ENCODE data around the gene EFHC1.

Gene EFHC1

GRCh38 chr6:52570291-52570700 is 150.2 kb downstream of the EFHC1 start:
- peak overlapping the region; percentile 38 for H2BK120ac ChIP-seq (ENCODE audit: low read depth, low read length)
- WGBS (ENCODE audit: extremely low coverage, insufficient coverage, low lambda C conversion rate) = no CpG with 5 or more reads among the region's 8 CpGs
- H3K4me3 ChIP-seq (ENCODE audit: low read length) = no peak overlapping the region
- H3K36me3 ChIP-seq (ENCODE audit: control insufficient read depth, insufficient read depth, low read length) = no peaks in the 10 kb centered on the region
- no peaks in the 10 kb centered on the region for H3K27me3 ChIP-seq (ENCODE audit: insufficient read depth, low read length, poor library complexity)
- peaks cover 92% of the 10 kb centered on the region for H3K79me2 ChIP-seq (ENCODE audit: control insufficient read depth, insufficient read depth, low read length)
- H3K56ac ChIP-seq (ENCODE audit: low read length) = no peak overlapping the region
- H3K4me1 ChIP-seq (ENCODE audit: control insufficient read depth, low read depth, low read length) = peaks cover 57% of the 10 kb centered on the region
- DNase-seq = no peak
- peaks cover 52% of the 10 kb centered on the region for H3K79me1 ChIP-seq (ENCODE audit: low read length)
- H2BK15ac ChIP-seq (replicated peaks; ENCODE audit: low read depth) = no peak overlapping the region
- H3K18ac ChIP-seq (ENCODE audit: low read length) = peak overlapping the region; percentile 86
- no peak overlapping the region for H4K8ac ChIP-seq (ENCODE audit: low read depth, low read length)
- H4K5ac ChIP-seq (ENCODE audit: low read length) = no peak overlapping the region
- no peak overlapping the region for H3K9ac ChIP-seq (ENCODE audit: low read length)
- peak overlapping the region; percentile 63 for H3K4ac ChIP-seq (ENCODE audit: low read depth, low read length)
- no peak overlapping the region for H2AK5ac ChIP-seq (ENCODE audit: low read length)
- H3K23ac ChIP-seq (ENCODE audit: low read length) = no peak overlapping the region
- H3K4me2 ChIP-seq (ENCODE audit: low read length) = no peak overlapping the region
- peak overlapping the region; percentile 3 for H3K27ac ChIP-seq (ENCODE audit: low read depth, low read length)
- H2BK5ac ChIP-seq (ENCODE audit: low read length) = no peak overlapping the region

DNA sequence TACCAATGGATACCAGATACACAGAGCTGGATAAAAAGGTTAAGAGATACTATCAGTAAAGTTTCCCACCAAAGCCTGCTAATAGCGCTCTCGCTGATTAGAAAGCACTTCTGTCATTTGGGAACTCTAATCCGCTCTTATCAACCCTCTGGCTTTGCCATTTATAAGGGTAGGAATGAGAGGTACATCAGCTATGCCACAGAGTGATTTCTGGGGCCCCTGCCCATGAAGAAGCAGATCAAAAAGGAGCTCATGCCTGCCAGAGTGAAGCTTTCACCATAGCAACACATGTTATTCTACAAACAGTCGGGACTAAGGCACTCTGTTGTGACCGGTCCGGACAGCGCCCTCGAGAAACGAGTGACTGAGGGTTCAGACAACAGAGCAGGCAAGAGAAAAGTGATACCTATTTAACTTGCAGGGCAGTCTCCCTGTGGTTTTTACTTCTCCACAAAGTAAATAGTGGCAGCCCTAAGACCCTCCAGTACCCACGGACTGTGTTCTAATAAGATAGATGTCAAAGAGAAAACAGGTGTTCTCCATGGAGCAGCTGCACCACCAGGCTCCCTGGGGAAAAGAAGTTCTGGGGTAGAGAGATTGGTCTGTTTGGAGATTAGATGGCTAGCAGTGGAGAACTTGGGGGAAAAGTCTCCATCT is 151.1 kb downstream of the EFHC1 start:
- H4K5ac ChIP-seq (ENCODE audit: low read length) = no peak overlapping the region
- H3K27ac ChIP-seq (ENCODE audit: low read depth, low read length) = no peak overlapping the region

GRCh38 chr6:52572536-52572935 is 152.4 kb downstream of the EFHC1 start:
- no peak for DNase-seq
- Histone ChIP-seq H3K4me3 (ENCODE audit: low read length) (no peak overlapping the region), H3K79me1 (ENCODE audit: low read length) (peaks cover 46% of the 10 kb centered on the region), H3K27ac (ENCODE audit: low read depth, low read length) (no peak overlapping the region), H3K18ac (ENCODE audit: low read length) (peak overlapping the region; percentile 13), H3K23ac (ENCODE audit: low read length) (peak overlapping the region; percentile 57), H3K4ac (ENCODE audit: low read depth, low read length) (no peak overlapping the region), H2BK5ac (ENCODE audit: low read length) (no peak overlapping the region), H3K56ac (ENCODE audit: low read length) (no peak overlapping the region), H3K9ac (ENCODE audit: low read length) (no peak overlapping the region), H3K36me3 (ENCODE audit: control insufficient read depth, insufficient read depth, low read length) (no peaks in the 10 kb centered on the region), H3K4me2 (ENCODE audit: low read length) (no peak overlapping the region), H3K79me2 (ENCODE audit: control insufficient read depth, insufficient read depth, low read length) (peaks cover 87% of the 10 kb centered on the region), H3K27me3 (ENCODE audit: insufficient read depth, low read length, poor library complexity) (no peaks in the 10 kb centered on the region), H2AK5ac (ENCODE audit: low read length) (peak overlapping the region; percentile 58), H4K5ac (ENCODE audit: low read length) (no peak overlapping the region), H3K4me1 (ENCODE audit: control insufficient read depth, low read depth, low read length) (peaks cover 49% of the 10 kb centered on the region), H4K8ac (ENCODE audit: low read depth, low read length) (no peak overlapping the region), H2BK120ac (ENCODE audit: low read depth, low read length) (no peak overlapping the region), H2BK15ac (replicated peaks; ENCODE audit: low read depth) (no peak overlapping the region)
- WGBS (ENCODE audit: extremely low coverage, insufficient coverage, low lambda C conversion rate) = no CpG with 5 or more reads among the region's 4 CpGs

More for the DNA sequence above, 151.1 kb downstream of the EFHC1 start:
- H2AK5ac ChIP-seq (ENCODE audit: low read length) = no peak overlapping the region
- H3K4ac ChIP-seq (ENCODE audit: low read depth, low read length) = no peak overlapping the region
- H3K4me1 ChIP-seq (ENCODE audit: control insufficient read depth, low read depth, low read length) = peaks cover 59% of the 10 kb centered on the region
- H3K79me2 ChIP-seq (ENCODE audit: control insufficient read depth, insufficient read depth, low read length) = peaks cover 92% of the 10 kb centered on the region
- no peak overlapping the region for H2BK120ac ChIP-seq (ENCODE audit: low read depth, low read length)
- no peak overlapping the region for H3K18ac ChIP-seq (ENCODE audit: low read length)
- no peaks in the 10 kb centered on the region for H3K36me3 ChIP-seq (ENCODE audit: control insufficient read depth, insufficient read depth, low read length)
- H2BK15ac ChIP-seq (replicated peaks; ENCODE audit: low read depth) = no peak overlapping the region
- WGBS (ENCODE audit: extremely low coverage, insufficient coverage, low lambda C conversion rate) = no CpG with 5 or more reads among the region's 10 CpGs
- no peak overlapping the region for H3K56ac ChIP-seq (ENCODE audit: low read length)
- H3K4me2 ChIP-seq (ENCODE audit: low read length) = no peak overlapping the region
- H3K79me1 ChIP-seq (ENCODE audit: low read length) = peaks cover 51% of the 10 kb centered on the region
- no peak overlapping the region for H2BK5ac ChIP-seq (ENCODE audit: low read length)
- no peaks in the 10 kb centered on the region for H3K27me3 ChIP-seq (ENCODE audit: insufficient read depth, low read length, poor library complexity)
- H4K8ac ChIP-seq (ENCODE audit: low read depth, low read length) = no peak overlapping the region
- no peak overlapping the region for H3K9ac ChIP-seq (ENCODE audit: low read length)
- peak; percentile 84 for DNase-seq
- no peak overlapping the region for H3K4me3 ChIP-seq (ENCODE audit: low read length)
- H3K23ac ChIP-seq (ENCODE audit: low read length) = no peak overlapping the region

DNA sequence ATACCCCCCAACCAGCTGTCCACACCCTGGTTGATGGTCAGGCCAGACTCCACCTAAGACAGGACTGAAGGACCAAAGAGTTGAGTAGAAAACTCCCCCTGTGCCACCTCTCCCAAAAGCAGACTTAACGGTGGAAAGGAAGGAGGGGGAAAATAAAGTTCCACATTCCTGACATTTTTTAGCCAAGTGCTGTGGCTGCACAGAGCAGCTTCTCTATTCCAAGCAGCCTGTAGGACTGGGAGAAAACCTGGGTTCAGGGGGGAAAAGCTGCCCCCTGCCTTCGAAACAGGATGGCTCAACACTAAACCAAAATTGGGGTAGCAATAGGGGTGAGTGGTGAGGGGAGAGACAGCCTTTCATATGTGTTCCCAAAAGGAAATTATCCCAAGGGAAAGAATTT is 153.2 kb downstream of the EFHC1 start:
- peaks cover 44% of the 10 kb centered on the region for H3K4me1 ChIP-seq (ENCODE audit: control insufficient read depth, low read depth, low read length)
- H4K8ac ChIP-seq (ENCODE audit: low read depth, low read length) = no peak overlapping the region
- no peak overlapping the region for H3K23ac ChIP-seq (ENCODE audit: low read length)
- no peaks in the 10 kb centered on the region for H3K36me3 ChIP-seq (ENCODE audit: control insufficient read depth, insufficient read depth, low read length)
- peak overlapping the region; percentile 7 for H3K4me2 ChIP-seq (ENCODE audit: low read length)
- no peak overlapping the region for H3K4me3 ChIP-seq (ENCODE audit: low read length)
- no peak overlapping the region for H3K4ac ChIP-seq (ENCODE audit: low read depth, low read length)
- peaks cover 79% of the 10 kb centered on the region for H3K79me2 ChIP-seq (ENCODE audit: control insufficient read depth, insufficient read depth, low read length)
- WGBS (ENCODE audit: extremely low coverage, insufficient coverage, low lambda C conversion rate) = no CpG with 5 or more reads among the region's 2 CpGs
- peaks cover 43% of the 10 kb centered on the region for H3K79me1 ChIP-seq (ENCODE audit: low read length)
- peak overlapping the region; percentile 76 for H3K56ac ChIP-seq (ENCODE audit: low read length)
- no peak overlapping the region for H2BK120ac ChIP-seq (ENCODE audit: low read depth, low read length)
- H2AK5ac ChIP-seq (ENCODE audit: low read length) = no peak overlapping the region
- DNase-seq = peak; percentile 74
- no peak overlapping the region for H3K18ac ChIP-seq (ENCODE audit: low read length)
- no peak overlapping the region for H2BK15ac ChIP-seq (replicated peaks; ENCODE audit: low read depth)
- H2BK5ac ChIP-seq (ENCODE audit: low read length) = peak overlapping the region; percentile 25
- no peak overlapping the region for H3K27ac ChIP-seq (ENCODE audit: low read depth, low read length)
- no peak overlapping the region for H4K5ac ChIP-seq (ENCODE audit: low read length)
- H3K27me3 ChIP-seq (ENCODE audit: insufficient read depth, low read length, poor library complexity) = no peaks in the 10 kb centered on the region
- peak overlapping the region; percentile 45 for H3K9ac ChIP-seq (ENCODE audit: low read length)

Measured in mesendoderm (in vitro differentiated cells).